H1 (cell line): Measurements from ENCODE around the gene TGFBRAP1. TPM values are rescaled to one million over a fixed set of nuclear protein-coding genes. Genes with fewer than 3 reads are reported as not detected.

Source experiments
- CTCF ChIA-PET: fragments of 300-600 bp; sonication (Branson Sonifier 250); formaldehyde crosslinking; loops from one replicate; lab custom pipeline; 2021; ENCODE audit not compliant: partially characterized antibody; lab: Charles Lee
- POLR2A ChIA-PET: fragments of 300-600 bp; sonication (Branson Sonifier 250); formaldehyde crosslinking; loops from one replicate; lab custom pipeline; 2021; ENCODE audit warnings: inconsistent platforms; ENCODE audit not compliant: partially characterized antibody; lab: Charles Lee
- DNase-seq, 2 experiments: peaks; one replicate each; pipeline versions ENCODE4 v3.0.0 to v3.0.0-alpha.2; 2010 to 2022; ENCODE audit warnings: low spot score in 2 of 2, low read depth in 1 of 2, mixed read lengths in 1 of 2
- FAIRE-seq: peaks from 2 replicates; lab custom pipeline; 2011; peaks lifted over from hg19 to GRCh38; lab: Jason Lieb, UNC
- H2AFZ ChIP-seq: 2 replicates; pipeline ENCODE4 v1.8.1; 2012; ENCODE audit warnings: low read length, inconsistent platforms
- H2AK5ac ChIP-seq: 2 replicates; pipeline ENCODE4 v1.6.1; 2013; ENCODE audit warnings: low read depth, low read length
- H2BK120ac ChIP-seq: replicated peaks from 2 replicates; pipeline ENCODE3; 2013; ENCODE audit warnings: low read depth, low read length, inconsistent platforms
- H2BK12ac ChIP-seq: 2 replicates; pipeline ENCODE4 v1.6.1; 2013; ENCODE audit warnings: low read depth, low read length
- H2BK15ac ChIP-seq: 2 replicates; pipeline ENCODE4 v1.6.1; 2013; ENCODE audit warnings: low read length
- H2BK20ac ChIP-seq: 2 replicates; pipeline ENCODE4 v1.6.1; 2013; ENCODE audit warnings: low read length
- H2BK5ac ChIP-seq: 2 replicates; pipeline ENCODE4 v1.6.1; 2013; ENCODE audit warnings: low read depth, low read length
- H3K14ac ChIP-seq: 2 replicates; pipeline ENCODE4 v1.6.1; 2013; ENCODE audit warnings: inconsistent platforms; ENCODE audit not compliant: insufficient read length
- H3K18ac ChIP-seq: 2 replicates; pipeline ENCODE4 v1.6.1; 2013; ENCODE audit warnings: low read length; ENCODE audit errors: extremely low read depth
- H3K23ac ChIP-seq: 2 replicates; pipeline ENCODE4 v1.6.1; 2013; ENCODE audit warnings: inconsistent platforms; ENCODE audit not compliant: insufficient read length
- H3K23me2 ChIP-seq: 2 replicates; pipeline ENCODE4 v1.6.1; 2013; ENCODE audit warnings: low read depth, low read length
- H3K27ac ChIP-seq: 2 replicates; pipeline ENCODE4 v1.6.1; 2011; ENCODE audit warnings: low read depth, low read length, inconsistent platforms
- H3K27me3 ChIP-seq, 4 experiments: replicated peaks in 1 of 4; 1 replicate in 1 of 4; 2 replicates in 3 of 4; pipeline versions ENCODE4 v1.6.1 to v1.8.1; 2011 to 2013; ENCODE audit warnings: low read length in 3 of 4, mild to moderate bottlenecking in 3 of 4, inconsistent platforms in 2 of 4, mixed read lengths in 2 of 4, moderate library complexity in 1 of 4; ENCODE audit not compliant: control insufficient read depth in 3 of 4, insufficient read depth in 3 of 4; ENCODE audit errors: extremely low read depth in 1 of 4
- H3K36me3 ChIP-seq, 4 experiments: 2 replicates each; pipeline versions ENCODE4 v1.6.1 to v1.8.1; 2011 to 2013; ENCODE audit warnings: mild to moderate bottlenecking in 4 of 4, low read length in 3 of 4, moderate library complexity in 2 of 4, control low read depth in 1 of 4, inconsistent platforms in 1 of 4; ENCODE audit not compliant: insufficient read depth in 4 of 4, control insufficient read depth in 2 of 4
- H3K4ac ChIP-seq: replicated peaks from 2 replicates; pipeline ENCODE3; 2013; ENCODE audit warnings: low read length, low read depth, mixed read lengths, inconsistent platforms; ENCODE audit not compliant: insufficient read length
- H3K4me1 ChIP-seq, 4 experiments: replicated peaks in 1 of 4; 1 replicate in 1 of 4; 2 replicates in 3 of 4; pipeline versions ENCODE4 v1.6.1 to v1.8.1; 2011 to 2013; ENCODE audit warnings: low read length in 3 of 4, inconsistent platforms in 2 of 4, mixed read lengths in 1 of 4; ENCODE audit not compliant: insufficient read depth in 4 of 4, control insufficient read depth in 3 of 4
- H3K4me2 ChIP-seq, 2 experiments: 2 replicates each; pipeline versions ENCODE4 v1.6.1 to v1.8.1; 2011 to 2013; ENCODE audit warnings: low read depth in 2 of 2, low read length in 2 of 2, control low read depth in 1 of 2, inconsistent platforms in 1 of 2, mild to moderate bottlenecking in 1 of 2; ENCODE audit not compliant: insufficient read depth in 1 of 2
- H3K4me3 ChIP-seq, 4 experiments: fragments of 200-600, 300-600 bp in 1 of 4; sonication (generic), shearing (Covaris generic), sonication (Bioruptor Twin) in 1 of 4; 2 replicates each; pipeline versions ENCODE4 v1.5.1 to v1.8.1; 2011 to 2016; ENCODE audit warnings: low read length in 4 of 4, low read depth in 3 of 4, control low read depth in 2 of 4, inconsistent platforms in 2 of 4, mild to moderate bottlenecking in 2 of 4, mixed read lengths in 1 of 4, moderate library complexity in 1 of 4; ENCODE audit not compliant: insufficient read depth in 2 of 4; ENCODE audit errors: extremely low read depth in 1 of 4
- H3K56ac ChIP-seq: replicated peaks from 2 replicates; pipeline ENCODE3; 2013; ENCODE audit warnings: low read depth, mild to moderate bottlenecking, mixed read lengths, low read length, inconsistent platforms; ENCODE audit not compliant: insufficient read length
- H3K79me1 ChIP-seq: 2 replicates; pipeline ENCODE4 v1.6.1; 2013; ENCODE audit warnings: low read depth, low read length, control low read depth
- H3K79me2 ChIP-seq, 2 experiments: 2 replicates each; pipeline versions ENCODE4 v1.6.1 to v1.8.1; 2012 to 2013; ENCODE audit warnings: low read length in 2 of 2, mild to moderate bottlenecking in 2 of 2, inconsistent platforms in 1 of 2; ENCODE audit not compliant: insufficient read depth in 2 of 2, control insufficient read depth in 1 of 2
- H3K9ac ChIP-seq, 4 experiments: replicated peaks in 1 of 4; 1 replicate in 1 of 4; 2 replicates in 3 of 4; pipeline versions ENCODE4 v1.6.1 to v1.8.1; 2011 to 2013; ENCODE audit warnings: low read depth in 3 of 4, low read length in 3 of 4, control low read depth in 2 of 4, mild to moderate bottlenecking in 2 of 4, moderate library complexity in 2 of 4, inconsistent platforms in 1 of 4; ENCODE audit errors: extremely low read depth in 1 of 4
- H3K9me3 ChIP-seq, 2 experiments: 2 replicates each; pipeline versions ENCODE4 v1.6.1 to v1.8.1; 2012 to 2013; ENCODE audit warnings: mild to moderate bottlenecking in 2 of 2, moderate library complexity in 2 of 2, control low read depth in 1 of 2, inconsistent platforms in 1 of 2, low read depth in 1 of 2, low read length in 1 of 2, mixed read lengths in 1 of 2; ENCODE audit not compliant: insufficient read depth in 2 of 2
- H4K20me1 ChIP-seq, 2 experiments: replicated peaks in 1 of 2; 2 replicates each; pipeline versions ENCODE3 to v1.8.1; 2011 to 2013; ENCODE audit warnings: inconsistent platforms in 2 of 2, low read length in 2 of 2, mild to moderate bottlenecking in 1 of 2; ENCODE audit not compliant: insufficient read depth in 2 of 2, control insufficient read depth in 1 of 2
- H4K5ac ChIP-seq: 2 replicates; pipeline ENCODE4 v1.6.1; 2013; ENCODE audit warnings: low read length, low read depth, mixed read lengths, inconsistent platforms; ENCODE audit not compliant: insufficient read length
- H4K8ac ChIP-seq: 2 replicates; pipeline ENCODE4 v1.8.0; 2013; ENCODE audit warnings: mild to moderate bottlenecking, moderate library complexity, low read length, inconsistent platforms; ENCODE audit not compliant: insufficient read depth; ENCODE audit errors: extremely low read depth
- H4K91ac ChIP-seq: replicated peaks from 2 replicates; pipeline ENCODE3; 2013; ENCODE audit warnings: low read length, mixed read lengths, inconsistent platforms; ENCODE audit not compliant: insufficient read length
- CBX8 ChIP-seq: fragments of 300-800, 300-1000 bp; sonication (generic); IDR thresholded peaks from 2 replicates; pipeline ENCODE4 v1.7.1; 2016; ENCODE audit warnings: low read depth, low read length, borderline replicate concordance
- CREB1 ChIP-seq: IDR thresholded peaks from 2 replicates; pipeline ENCODE4 v1.6.1; 2012; ENCODE audit warnings: inconsistent platforms
- WGBS, 2 experiments: shearing (Covaris generic) in 1 of 2; methylation state at CpG; one replicate each; pipeline versions ENCODE4 v1.1.6 to v1.1.7; 2013 to 2015; ENCODE audit warnings: low lambda C conversion rate in 2 of 2, mixed read lengths in 2 of 2, inconsistent platforms in 1 of 2, low coverage in 1 of 2, missing lambda C conversion rate in 1 of 2; ENCODE audit not compliant: insufficient replicate concordance in 2 of 2, insufficient coverage in 1 of 2, insufficient read length in 1 of 2; ENCODE audit errors: extremely low coverage in 1 of 2, missing lambda C conversion rate in 1 of 2; 5-methylcytosine and 5-hydroxymethylcytosine counted together
- polyA plus RNA-seq, 7 experiments: library from polyadenylated mRNA; depleted of rRNA in 3 of 7; stranded (reverse) in 5 of 7; unstranded in 2 of 7; fragments of >200 nt in 5 of 7; fragments of 200-250 nt in 2 of 7; gene quantifications; 1 replicate in 5 of 7; 2 replicates in 1 of 7; 4 replicates in 1 of 7; pipeline versions ENCODE4 v1.2.1 to v1.2.3, GENCODE V29; 2011 to 2013; ENCODE audit warnings: missing spikeins in 2 of 7, mixed read lengths in 2 of 7
- total RNA-seq: library from RNA; stranded (reverse); fragmentation: NEBNext Ultra II Directional; extraction: Animal tissue kit (Norgen Biotek cat#: 25700); gene quantifications from 2 replicates; pipeline ENCODE4 v1.2.1, GENCODE V29; 2021

Gene TGFBRAP1
- total and polyA plus RNA-seq, 2 of the 8 experiments (the other 6 are each of a cell fraction or from before 2014, with no cell fraction given), result 11.2 to 20.2 TPM

DNA sequence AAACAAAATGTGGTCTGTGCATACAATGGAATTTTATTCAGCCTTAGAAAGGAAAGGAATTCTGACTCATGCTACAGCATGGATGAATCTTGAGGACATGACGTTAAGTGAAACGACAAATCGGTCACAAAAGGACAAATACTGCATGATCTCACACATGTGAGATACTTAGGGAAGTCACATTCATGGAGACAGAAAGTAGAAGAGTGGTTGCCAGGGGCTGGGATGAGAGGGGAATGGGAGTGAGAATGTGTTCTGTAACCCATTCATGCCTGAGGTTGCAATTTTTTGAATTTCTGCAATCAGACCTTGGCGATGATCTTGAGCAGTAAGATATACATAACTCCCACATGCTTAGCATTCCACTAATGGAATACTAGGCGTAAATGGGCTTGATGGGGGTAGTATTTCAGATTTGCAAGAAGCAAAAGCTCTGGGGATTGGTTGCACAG, 47.3 kb upstream of the TGFBRAP1 start:
- H3K4ac ChIP-seq, result no peak overlapping the region
- H2BK120ac ChIP-seq, result no peak overlapping the region
- H4K8ac ChIP-seq, result no peak overlapping the region
- H3K4me2 ChIP-seq, result no peak overlapping the region
- no peak overlapping the region for H3K56ac ChIP-seq
- H3K36me3 ChIP-seq, result peaks cover 0 to 19% (median 1%) of the 10 kb centered on the region in 4 experiments; a peak in 4 of 8 replicates
- ChIA-PET POLR2A (no interaction called here), CTCF (no interaction called here)
- no peak overlapping the region for H2AFZ ChIP-seq
- FAIRE-seq (no peak), DNase-seq (no peak)
- H2BK12ac ChIP-seq, result no peak overlapping the region
- H3K9ac ChIP-seq, result no peak overlapping the region
- no peaks in the 10 kb centered on the region; a peak in 2 of 7 replicates for H3K4me1 ChIP-seq
- H3K79me1 ChIP-seq, result no peaks in the 10 kb centered on the region
- H4K91ac ChIP-seq, result no peak overlapping the region
- no peak for TF ChIP-seq CBX8
- TF ChIP-seq CREB1, result no peak
- 92% methylated on average over 5 of the region's 5 CpGs; no CpG with 5 or more reads in 1 of the 2 experiments for WGBS, 2 experiments
- H2BK15ac ChIP-seq, result no peak overlapping the region
- no peak overlapping the region for H3K27ac ChIP-seq
- no peaks in the 10 kb centered on the region for H4K20me1 ChIP-seq
- no peak overlapping the region for H2AK5ac ChIP-seq
- no peak overlapping the region for H3K14ac ChIP-seq
- H2BK20ac ChIP-seq, result no peak overlapping the region
- no peak overlapping the region for H3K4me3 ChIP-seq
- no peak overlapping the region for H3K23ac ChIP-seq
- no peaks in the 10 kb centered on the region for H3K9me3 ChIP-seq
- H2BK5ac ChIP-seq, result no peak overlapping the region
- no peaks in the 10 kb centered on the region for H3K79me2 ChIP-seq
- no peaks in the 10 kb centered on the region for H3K27me3 ChIP-seq
- H3K18ac ChIP-seq, result no peak overlapping the region
- H4K5ac ChIP-seq, result no peak overlapping the region
- H3K23me2 ChIP-seq, result no peaks in the 10 kb centered on the region
